Measurements from ENCODE around the gene INSIG1.

Gene INSIG1

DNA sequence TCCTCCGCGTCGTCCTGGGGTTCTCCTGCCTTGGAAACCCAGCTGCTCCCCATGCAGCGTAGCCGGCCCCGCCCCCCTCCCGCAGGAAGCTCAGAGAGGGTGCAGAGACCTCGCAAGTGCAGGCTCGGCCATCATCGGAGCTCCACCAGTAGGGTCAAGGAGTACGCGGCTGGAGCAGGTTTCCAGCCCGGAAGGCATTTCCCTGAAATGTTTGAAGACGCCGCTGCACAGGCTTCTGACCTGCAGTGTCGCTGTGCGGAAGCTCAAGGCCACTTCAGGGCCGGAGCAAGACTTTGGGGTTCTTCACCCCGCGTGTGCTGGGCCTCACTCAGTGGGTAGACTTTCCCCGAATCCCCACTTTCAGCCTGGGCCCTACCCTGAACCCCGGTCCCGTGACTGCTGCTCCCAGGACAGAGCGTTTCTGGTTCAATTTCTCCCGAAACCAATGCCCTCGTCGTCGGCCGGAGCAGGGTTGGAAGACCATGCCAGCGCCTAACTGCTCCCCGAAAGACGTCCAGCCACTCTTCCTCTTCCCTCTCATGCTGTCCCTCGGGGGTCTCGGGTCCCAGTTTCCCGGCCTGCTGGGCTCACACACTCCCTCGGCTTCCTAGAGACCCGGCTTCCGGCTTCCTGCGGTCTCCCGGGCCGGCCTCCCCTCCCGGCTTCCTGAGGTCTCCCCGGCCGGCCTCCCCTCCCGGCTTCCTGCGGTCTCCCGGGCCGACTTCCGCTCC is 52.1 kb downstream of the INSIG1 start:
- no peak for DNase-seq (ENCODE audit: low read depth in 3 of 3)

DNA sequence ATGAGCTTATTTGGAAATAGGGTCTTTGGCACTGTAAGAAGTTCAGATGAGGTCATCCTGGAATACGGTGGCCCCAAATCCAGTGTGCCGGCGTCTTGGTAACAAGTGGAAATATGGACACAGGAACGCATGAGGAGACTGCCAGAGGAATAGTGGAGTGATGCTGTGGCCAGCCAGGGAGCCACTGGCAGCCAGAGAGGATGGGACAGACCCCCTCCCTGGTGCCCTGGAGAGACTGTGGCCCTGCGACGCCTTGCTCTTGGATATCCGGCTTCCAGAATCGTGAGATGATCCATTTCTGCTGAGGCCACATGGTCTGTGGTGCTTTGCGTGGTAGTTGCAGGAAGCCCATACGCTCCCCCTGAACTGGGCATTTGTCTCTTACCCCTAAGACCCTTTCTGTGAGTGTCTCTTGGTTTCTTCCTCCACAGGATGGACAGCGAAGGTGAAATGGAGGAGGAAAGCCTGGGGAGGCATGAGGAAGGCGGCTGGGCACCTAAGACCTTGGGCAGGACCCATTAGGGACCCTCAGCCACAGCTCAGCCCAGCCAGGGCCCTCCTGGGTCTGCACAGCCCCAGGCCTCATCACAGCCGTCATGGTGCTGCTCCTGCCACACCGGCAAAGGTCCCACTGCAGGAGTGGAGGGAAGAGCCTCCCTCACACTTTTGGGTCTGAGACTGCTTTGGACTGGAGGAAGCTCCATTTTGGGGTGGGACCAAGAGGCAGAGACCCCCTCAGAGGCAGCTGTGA is 53.6 kb downstream of the INSIG1 start:
- DNase-seq (ENCODE audit: low read depth in 3 of 3) = no peak

DNA sequence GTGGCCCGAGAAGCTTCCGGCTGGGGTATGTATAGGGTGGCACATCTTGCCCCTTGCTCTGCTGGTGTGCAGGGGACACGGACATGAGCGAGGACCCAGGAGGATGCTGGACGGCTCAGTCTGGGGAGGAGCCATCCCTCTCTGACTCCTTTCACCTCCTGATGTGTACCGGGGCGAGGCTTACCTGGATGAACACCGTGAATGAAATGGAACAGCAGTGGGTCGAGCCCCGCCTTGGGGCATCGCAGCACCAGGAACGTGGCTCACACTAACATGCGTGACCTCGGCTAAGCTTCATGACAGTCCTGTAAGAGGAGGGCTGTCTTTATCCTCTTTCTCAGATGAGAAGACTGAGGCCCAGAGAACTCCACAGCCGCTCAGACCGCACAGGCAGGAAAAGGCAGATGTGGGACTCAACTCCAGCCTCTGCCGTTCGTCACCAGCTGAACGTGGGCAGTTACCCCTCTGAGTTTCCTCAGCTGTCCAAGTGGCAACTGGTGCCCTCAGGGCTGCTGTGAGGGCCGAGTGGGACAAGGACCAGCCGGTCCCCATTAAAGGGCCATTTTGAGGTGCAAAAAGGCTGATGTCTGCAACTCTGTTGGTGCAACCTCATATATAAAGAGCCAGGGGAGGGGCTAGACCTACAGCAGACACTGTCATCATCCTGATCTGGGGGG is 54.5 kb downstream of the INSIG1 start:
- DNase-seq (ENCODE audit: low read depth in 3 of 3) = no peak

DNA sequence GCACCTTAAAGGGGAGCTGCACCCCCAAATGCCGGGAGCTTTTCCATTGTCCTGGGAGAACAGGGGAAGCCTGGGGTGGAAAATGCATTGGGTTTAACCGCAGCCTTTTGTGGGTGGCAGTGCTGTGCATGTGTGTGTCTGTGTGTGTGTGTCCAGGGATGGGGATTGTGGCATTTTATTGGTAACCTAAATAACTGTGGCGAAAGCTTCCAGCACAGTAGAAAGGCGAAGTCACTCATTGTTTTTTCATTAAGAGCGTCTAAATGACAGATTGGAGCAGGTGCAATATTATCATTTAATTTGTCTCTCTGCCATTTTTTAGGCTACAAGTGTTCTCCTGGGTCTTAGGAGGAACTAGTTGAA is 55.1 kb downstream of the INSIG1 start:
- DNase-seq (ENCODE audit: low read depth in 3 of 3) = no peak

DNA sequence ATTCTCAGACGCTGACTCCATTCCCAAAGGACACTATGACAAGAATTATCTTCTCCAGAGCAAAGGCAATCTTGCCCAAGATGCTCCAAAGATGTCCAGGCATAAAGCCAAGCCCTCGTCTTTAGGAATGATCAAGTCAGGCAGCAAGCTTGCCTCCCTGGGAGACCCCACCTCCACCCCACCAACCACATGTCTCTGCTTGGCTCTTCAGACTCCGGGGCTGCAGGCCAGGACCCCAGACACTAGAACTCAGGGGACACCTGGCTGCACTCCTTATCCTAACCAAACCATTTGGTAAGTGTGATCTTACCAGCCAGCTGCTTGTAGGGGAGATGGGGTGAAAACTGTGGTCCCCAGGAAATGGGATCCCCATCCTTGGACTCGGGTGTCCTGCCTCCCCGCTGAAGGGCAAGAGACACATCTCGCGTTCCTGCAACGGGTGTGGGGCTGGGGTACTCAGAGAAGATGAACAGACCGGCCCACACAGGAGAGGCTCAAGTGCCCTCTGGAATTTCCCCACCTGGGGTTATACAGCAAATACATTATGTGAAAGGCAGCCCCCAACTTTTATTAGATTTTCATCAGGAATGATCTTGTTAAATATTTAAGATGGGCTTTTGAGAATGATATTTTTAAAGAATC is 55.7 kb downstream of the INSIG1 start:
- DNase-seq (ENCODE audit: low read depth in 3 of 3) = no peak

DNA sequence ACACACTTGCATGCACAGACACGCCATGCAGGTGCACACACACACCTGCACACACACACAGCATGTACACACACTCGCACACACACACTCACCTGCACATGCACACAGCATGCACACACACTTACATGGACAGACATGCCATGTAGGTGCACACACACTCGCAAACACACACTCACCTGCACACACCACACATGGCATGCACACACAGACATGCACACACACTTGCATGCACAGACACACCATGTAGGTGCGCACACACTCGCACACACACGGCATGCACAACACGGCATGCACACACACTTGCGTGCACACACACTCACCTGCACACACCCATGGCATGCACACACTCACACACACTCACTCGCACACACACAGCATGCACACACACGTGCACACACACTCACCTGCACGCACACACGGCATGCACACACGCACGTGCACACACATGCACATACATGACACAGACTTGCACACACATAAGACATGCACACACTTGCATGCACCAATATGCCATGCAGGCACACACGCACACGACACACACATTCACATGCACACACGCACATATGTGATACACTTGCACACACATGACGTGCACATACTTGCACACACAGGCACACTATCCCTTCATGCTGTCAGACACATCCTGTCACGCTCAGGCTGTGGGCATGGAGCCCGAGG is 56.8 kb downstream of the INSIG1 start:
- DNase-seq (ENCODE audit: low read depth in 3 of 3) = no peak

DNA sequence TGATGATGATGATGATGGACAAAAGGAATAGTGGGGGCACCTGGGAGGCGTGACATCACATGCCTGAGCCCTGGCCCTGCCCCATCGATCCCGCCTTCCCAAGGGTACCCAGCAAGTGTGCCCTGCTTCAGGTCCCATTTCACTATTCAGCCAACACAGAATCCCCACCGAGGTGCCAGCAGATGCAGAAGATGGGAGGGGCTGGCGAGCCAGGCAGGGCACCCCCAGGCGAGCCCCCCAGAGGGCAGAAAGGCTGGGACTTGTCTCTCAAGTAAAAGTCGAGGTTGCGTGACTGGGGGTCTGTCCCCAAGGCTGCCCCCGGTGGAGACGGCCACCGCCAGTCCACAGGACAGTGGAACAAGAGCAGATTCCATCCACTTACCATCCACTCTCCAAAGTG is 57.5 kb downstream of the INSIG1 start:
- DNase-seq (ENCODE audit: low read depth in 3 of 3) = no peak

DNA sequence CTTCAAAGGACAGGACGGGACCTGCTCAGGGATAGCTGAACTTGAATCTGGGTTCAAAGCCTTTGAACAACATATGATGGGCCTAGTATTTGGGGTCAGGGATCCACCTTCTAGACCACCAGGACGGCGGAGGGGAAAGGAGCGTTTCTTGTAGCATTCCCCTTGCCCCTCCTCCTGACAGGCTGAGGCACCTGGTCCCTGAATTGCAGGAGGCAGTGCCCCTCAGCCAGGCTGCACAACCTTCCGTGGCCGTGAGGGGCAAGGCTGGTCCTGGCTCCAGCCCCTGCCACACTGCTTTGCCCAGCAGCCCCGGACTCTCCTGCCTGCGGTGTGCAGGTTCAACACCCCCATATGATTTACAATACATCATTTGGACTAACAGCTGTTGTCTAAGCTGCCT is 58.1 kb downstream of the INSIG1 start:
- DNase-seq (ENCODE audit: low read depth in 3 of 3) = no peak

DNA sequence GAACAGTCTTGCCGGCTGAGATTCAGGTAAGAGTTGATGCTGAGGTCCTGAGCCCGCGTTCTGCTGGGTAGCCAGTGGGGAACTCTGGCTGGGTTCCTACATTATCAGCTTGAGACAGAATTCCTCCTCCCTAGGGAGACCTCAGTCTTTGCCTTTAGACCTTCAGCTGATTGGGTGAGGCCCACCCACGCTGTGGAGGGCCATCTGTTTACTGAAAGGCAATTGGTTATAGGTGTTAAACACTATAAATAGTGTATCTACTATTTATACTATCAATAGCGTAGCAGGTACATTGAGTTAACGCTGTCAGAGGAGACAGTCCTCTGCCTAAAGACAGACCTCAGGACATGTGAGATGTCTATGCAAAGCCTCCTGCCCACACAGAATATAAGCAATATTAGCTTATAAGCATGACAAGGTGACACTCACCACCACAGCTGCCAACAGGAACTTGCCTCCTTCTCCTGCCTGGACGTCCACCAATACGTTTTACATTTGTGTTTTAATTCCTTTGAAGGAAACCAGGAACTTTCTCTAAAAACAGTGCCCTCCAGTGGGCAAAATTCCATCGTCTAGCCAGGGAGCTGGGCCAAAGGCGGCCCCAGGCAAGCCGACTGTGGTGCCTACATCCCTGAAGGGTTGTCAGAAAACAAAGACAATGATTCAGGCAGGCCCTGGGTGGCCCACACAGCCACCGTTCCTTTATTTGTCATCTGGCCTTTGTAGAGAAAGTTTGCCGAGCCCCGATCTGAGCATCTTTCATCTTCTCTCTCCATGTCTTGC is 58.8 kb downstream of the INSIG1 start:
- no peak for DNase-seq (ENCODE audit: low read depth in 3 of 3)

DNA sequence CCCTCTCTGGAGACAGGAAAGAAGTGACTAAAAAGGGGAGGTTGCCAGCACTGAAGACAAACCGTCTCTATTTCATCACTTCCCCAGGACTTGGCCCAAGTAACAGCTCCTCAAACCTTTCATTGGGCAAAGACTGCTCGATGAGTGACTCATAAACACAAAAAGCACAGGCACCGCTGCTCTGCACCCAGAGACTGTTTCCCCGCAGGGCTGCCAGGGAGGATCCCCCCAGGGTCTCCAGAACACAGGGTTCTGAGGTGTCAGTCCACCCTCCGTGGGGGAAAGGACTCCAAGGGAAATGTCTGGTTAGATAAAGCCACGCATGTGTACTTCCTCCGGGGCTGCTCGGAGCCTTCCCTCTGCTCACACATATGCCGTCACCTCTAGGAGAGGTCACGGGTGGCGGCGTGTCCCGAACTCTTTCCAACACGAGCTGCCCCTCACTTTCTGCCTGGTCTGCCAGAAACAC is 59.9 kb downstream of the INSIG1 start:
- DNase-seq (ENCODE audit: low read depth in 3 of 3) = no peak

DNA sequence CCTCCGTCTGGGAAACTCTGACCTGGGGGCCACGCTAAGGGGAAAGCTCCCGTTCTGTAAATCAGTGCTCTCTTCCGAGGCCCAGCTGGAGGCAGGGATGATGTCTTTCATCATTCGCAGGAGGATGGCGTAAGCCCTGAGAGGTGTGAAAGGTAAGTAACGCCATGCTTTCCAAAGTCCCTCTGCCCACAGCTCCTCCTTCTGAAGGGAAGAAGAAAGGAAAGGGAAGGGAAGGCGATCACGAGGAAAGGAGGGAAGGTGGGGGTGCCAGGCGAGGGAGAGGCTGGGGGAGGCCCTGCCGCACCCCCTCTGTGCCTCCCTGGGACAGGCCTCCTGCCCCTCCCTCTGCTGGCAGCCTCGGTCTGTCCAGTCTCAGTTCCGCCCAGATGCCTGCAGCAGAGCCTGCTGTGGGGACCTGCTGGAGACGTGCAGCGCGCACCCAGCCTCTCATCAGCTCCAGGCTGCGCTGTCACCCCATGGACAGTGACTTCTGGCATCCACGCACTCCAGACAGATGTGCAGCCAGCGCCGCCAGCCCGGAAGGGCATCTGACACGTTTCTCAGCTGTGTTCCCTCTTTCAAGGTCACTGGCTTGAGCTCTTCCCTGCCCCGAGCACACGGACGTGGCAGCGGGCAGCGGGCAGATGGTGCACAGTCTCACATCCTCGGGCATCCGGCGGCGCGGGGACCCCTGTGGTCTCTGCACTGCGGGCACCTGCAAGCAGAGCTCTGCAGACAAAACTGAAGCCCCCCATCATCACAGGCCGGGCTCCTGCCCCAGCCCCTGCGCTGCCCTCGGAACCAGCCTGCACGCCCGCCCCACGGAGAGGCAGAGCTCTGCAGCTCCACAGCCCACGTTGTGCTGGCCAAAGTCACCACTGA is 60.6 kb downstream of the INSIG1 start:
- DNase-seq (ENCODE audit: low read depth in 3 of 3) = no peak

DNA sequence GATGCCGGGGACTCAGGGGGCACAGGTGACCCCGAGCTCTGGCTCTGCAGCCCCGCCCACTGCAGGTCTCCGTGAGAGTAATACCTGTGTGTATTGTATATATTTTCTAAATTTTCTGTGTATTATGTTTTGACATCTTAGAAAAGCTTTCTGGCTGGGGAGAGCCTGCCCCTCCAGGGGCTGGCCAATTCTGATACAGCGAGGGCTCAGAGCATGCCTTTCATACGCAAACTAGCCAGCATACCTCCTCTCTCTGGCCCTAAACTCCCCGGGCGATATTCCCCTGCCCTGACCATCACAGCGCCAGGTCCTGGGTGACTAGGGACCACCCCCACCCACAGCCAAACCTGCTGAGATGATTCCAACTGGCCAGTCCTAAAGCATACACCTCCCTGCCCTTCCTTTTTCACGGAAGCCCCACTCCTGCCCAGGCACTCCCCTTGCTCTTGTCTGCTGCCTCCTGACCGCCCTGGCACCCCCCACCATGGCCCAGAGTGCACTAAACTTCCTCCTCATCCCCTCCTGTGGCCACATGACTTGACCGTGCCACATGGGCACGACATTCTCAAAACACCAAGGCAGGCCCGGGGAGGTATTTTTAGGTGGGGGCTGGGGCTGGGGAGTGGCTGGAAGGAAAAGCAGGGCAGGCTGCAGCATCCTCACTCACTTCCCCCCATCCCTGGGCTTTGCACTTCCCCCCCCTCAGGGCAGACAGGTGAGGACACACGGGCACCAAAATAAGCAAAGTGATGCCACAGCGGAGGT is 61.5 kb downstream of the INSIG1 start:
- no peak for DNase-seq (ENCODE audit: low read depth in 3 of 3)
